GM18868 (cell line): ENCODE results near the gene MANSC1.
"Not testable (repeated sequence)": the region's sequence is repeated elsewhere in the genome, so short reads cannot be mapped to it uniquely, and the experiment has no call there.

Experiments
- ATAC-seq: cut with Tn5 transposase; IDR thresholded peaks from one replicate; pipeline ENCODE4 v1.9.1; 2021; ENCODE audit warnings: mild to moderate bottlenecking, moderate library complexity; ENCODE audit not compliant: unreplicated experiment

MANSC1 gene

DNA sequence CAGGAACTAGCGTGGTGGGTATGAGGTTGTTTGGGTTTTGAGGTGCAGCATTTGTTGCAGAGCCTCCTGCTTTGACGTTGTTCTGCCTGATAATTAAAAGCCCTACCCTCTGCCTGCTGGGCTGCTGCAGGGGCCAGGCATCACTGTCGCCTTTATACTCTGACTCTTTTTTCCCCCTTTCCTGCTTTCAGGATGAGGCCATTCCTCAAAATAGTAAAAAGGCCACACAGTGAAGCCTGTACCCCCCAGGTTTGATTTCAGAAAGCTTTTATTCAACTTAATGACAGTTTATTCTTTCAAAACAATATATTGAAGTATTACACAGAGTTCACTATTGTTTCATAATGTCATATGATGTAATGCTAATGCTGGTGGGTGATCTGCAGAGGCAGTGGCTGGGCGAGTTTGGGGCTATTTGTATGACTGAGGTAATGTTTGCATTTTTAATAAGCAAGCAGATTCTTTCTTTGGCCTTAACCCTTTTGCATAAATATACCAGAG, 15.9 kb upstream of the MANSC1 start:
- ATAC-seq: no peak

- no peak for ATAC-seq
These were observed 15.4 kb upstream of the MANSC1 start for GRCh38 chr12:12365446-12365802.

- ATAC-seq: no peak
These were observed 14.9 kb upstream of the MANSC1 start for GRCh38 chr12:12364787-12365445.

DNA sequence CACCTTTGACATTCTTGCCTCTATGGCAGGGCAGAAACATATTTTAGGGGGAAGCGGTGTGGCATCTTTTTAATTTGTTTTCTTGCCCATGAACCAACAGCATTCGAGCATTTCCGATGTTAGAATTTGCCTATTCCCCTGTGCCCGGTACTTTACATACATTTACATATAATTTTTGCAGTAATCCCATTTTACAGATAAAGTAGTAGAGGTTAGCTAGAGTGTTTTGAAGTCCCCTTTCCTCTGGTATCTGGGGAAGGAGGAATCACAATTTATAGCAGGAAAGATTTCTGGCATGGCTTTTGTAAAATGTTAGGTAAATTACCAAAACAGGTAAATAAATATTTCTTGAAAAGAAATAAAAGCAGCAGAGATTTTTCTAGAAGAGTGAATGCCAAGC, 8.5 kb upstream of the MANSC1 start:
- ATAC-seq: no peak

DNA sequence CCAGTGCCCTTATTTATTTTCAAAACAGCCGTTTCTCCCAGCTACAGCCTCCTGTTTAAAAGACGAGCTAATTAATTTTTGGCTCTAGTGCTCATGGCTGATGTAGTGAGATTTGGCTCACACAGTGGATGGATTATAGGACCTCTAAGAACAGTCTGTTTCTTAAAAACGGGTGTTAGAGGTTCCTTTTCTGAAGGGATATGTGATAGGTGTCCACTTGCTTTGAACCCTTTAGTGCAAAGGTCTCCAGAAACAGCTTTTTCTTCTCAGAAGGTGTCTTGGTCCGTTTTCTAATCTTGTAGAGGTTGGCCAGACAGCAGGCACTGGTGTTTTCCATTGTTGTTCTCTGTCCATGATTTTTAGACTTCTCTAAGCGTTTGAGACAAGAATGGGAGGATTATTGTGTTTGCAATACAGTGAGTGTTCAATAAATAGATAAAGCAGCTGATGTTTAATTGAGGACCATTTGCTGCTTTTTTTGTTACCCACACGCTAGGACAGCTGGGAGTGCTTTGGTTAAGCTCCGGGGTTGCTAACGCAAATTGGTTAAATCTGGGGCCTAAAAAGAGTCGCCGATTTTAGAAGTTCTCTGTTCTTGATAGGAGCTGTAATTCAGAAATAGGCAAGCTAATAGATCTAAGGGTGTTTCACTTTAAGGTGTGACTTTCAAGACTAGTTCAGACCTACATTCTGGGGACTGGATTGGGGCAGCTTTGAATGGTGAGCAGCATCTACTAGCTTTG, 7.8 kb upstream of the MANSC1 start:
- no peak for ATAC-seq

GRCh38 chr12:12356896-12357718, 7.1 kb upstream of the MANSC1 start, which contains the start of gene BORCS5:
Gene BORCS5, plus strand, starts transcription at chr12:12357078. Its CDS starts 374 bp downstream, at chr12:12357452.
- ATAC-seq: peak; percentile 92

DNA sequence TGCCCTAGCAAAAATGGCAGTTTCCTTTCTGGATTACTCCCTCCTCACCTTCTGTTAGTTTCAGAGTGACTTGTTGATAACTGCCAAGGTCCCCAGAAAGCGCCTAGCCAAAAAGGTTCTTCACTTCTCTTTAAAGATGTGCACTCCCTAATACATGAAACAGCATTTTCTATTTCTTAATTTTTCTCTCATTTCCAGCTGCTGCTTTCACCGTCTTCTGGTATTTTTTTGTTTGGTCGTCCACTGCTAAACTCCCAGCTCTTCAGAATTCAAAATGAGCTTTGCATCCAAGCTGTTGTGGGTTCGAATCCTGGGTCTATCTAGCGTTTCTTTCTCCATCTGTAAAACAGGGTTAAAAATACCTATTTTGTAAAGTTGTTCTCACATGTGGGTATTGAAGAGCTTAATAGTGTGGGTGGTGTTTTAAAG, 6.4 kb upstream of the MANSC1 start:
- ATAC-seq: no peak

DNA sequence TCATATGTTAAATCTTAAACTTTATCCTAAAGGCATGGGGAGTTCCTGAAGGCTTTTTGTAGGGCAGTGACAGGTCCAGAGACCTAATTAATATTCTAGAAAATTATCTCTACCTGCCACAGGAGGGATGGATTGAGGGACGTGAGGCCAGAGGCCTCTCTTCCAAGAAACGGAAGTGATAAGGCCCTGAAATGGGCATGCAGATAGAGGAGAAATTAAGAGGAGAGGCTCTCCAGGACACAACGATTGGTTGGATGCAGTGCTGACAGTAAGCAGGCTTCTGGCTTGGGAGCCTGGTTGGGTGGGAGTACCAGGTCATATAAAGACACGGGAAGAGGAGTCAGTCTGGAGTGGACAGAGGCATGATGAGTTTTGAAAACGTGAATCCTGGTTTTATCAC, 3.8 kb upstream of the MANSC1 start:
- ATAC-seq: no peak

GRCh38 chr12:12353276-12353675, 3.2 kb upstream of the MANSC1 start:
- no peak for ATAC-seq

GRCh38 chr12:12351468-12352185, 1.6 kb upstream of the MANSC1 start:
- ATAC-seq: not testable (repeated sequence)

GRCh38 chr12:12350868-12351463, 924 bp upstream of the MANSC1 start:
- no peak for ATAC-seq

DNA sequence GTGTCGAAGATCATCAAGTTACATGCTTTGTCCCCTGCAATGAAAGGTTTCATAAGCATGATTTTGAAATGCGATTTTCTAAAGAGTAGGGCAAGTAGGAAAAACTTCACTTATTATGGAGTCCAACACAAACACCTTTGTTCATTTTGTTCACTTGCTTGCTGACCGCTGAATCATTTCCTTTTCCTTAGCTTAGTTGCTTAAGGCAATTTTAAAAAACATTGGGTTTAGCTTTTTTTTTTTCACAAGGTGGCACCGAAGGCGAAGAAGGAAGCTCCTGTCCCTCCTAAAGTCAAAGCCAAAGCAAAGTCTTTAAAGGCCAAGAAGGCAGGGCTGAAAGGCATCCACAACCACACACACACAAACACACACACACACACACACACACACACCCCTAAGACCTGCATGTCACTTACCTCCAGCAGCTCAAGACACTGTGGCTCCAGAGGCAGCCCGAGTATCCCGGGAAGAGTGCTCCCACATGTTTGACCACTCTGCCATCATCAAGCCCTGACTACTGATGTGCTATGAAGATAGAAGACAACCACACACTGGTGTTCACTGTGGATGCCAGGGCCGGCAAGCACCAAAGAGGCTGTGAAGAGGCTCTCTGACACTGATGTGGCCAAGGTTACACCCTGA, 11.4 kb downstream of the MANSC1 start:
- no peak for ATAC-seq

GRCh38 chr12:12336511-12336910, 13.5 kb downstream of the MANSC1 start:
- ATAC-seq: no peak

- peak; percentile 40 for ATAC-seq
These were observed 14.0 kb downstream of the MANSC1 start for GRCh38 chr12:12336049-12336411.

DNA sequence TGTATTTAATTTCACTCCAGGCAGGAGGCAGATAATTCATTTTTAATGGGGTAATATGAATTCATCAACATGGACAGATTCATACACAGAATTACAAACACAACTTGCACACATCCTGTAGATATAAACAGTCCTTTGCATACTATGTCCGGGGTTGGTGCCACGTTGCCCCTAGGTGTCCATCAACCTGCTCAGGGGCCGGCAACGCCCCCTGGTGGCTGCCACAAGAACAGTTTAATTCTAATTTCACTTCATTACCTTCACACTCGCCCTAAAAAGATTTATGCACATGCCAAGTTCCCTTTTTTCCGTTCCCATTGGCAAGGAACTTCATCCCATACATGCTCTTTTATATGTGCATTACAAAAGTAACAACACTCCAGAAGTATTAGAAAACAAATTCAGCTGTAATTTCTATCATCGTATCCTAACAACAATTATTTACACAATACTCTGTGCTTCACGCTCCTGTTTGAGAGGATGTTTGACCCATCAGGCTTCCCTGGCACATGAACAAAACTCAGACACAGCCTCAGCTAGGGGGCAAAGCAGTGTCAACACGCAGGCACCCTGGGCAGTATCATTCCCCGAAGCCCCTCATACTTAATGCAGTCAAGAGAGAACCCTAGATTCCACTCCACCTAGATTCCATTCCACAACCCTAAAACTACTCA, 15.5 kb downstream of the MANSC1 start:
- peak; percentile 59 for ATAC-seq

DNA sequence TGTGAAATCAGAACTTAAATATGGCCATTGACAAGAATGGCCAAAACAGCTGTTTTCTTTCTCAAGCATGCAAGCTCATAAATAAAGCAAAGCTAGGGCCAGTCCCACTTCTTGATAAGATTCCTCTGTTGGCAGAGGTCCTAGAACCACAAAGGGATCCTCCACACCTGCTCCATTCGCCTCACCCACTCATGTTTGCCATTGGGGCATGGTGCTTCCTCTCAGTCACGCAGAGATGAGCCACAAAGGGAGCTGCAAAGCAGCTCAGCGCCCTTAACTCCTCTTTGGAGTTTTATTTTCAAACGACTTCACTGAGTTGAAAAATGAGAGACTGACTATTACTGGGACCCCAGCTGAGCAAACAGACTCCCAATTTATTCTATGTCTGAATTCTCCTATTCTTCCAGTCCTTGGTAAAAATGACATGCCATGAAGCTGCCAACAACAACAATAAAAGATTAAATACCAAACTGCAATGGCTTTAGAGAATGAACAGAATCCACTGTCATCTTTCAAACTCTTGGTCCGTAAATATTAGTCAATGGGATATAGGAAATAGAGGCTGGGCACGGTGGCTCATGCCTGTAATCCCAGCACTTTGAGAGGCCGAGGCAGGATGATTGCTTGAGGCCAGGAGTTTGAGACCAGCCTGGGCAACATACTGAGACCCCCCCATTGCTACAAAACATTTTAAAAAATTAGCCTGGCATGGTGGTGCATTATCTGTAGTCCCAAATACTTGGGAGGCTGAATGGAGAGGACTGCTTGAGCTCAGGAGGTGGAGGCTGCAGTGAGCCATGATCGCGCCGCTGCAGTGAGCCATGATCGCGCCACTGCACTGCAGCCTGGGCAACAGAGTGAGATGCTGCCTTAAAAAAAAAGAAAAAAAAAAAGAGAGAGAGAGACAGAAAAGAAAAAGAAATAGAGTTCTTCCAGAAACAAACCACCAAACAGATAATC, 16.4 kb downstream of the MANSC1 start:
- no peak for ATAC-seq

- no peak for ATAC-seq
These were observed 18.1 kb downstream of the MANSC1 start for GRCh38 chr12:12331896-12332295.

GRCh38 chr12:12331244-12331771, 18.7 kb downstream of the MANSC1 start:
- no peak for ATAC-seq
